Peyer's patch (tissue), 4 donors: ENCODE results near the gene PLPP3. TPM values are rescaled to one million over a fixed set of nuclear protein-coding genes. Genes with fewer than 3 reads are reported as not detected.
"Not testable (repeated sequence)": the region's sequence is repeated elsewhere in the genome, so short reads cannot be mapped to it uniquely, and the experiment has no call there.

ENCODE experiments used
- DNase-seq, 3 donors: peaks; one replicate each; pipeline ENCODE4 v3.0.0-alpha.2; 2017 to 2019
- H3K27ac ChIP-seq, 4 donors: fragments of 200-600 bp; sonication (generic); one replicate each; pipeline ENCODE4 v1.5.1; 2016 to 2019
- H3K27me3 ChIP-seq, 2 donors: fragments of 200-600 bp; sonication (generic); one replicate each; pipeline ENCODE4 v1.5.1; 2019
- H3K36me3 ChIP-seq, 3 donors: fragments of 200-600 bp; sonication (generic); one replicate each; pipeline ENCODE4 v1.5.1; 2016 to 2019
- H3K4me1 ChIP-seq, 4 donors: fragments of 200-600 bp; sonication (generic); one replicate each; pipeline ENCODE4 v1.5.1; 2016 to 2019
- H3K4me3 ChIP-seq, 4 donors: fragments of 200-600 bp; sonication (generic); 1 replicate in 3 of 4; 2 replicates in 1 of 4; pipeline ENCODE4 v1.5.1; 2016 to 2019; ENCODE audit warnings: mild to moderate bottlenecking in 1 of 4
- H3K9me3 ChIP-seq, 4 donors: fragments of 200-600 bp; sonication (generic); one replicate each; pipeline ENCODE4 v1.5.1; 2016 to 2019; ENCODE audit warnings: mild to moderate bottlenecking in 1 of 4
- POLR2A ChIP-seq, 2 donors: fragments of 450-650 bp; IDR thresholded peaks; one replicate each; pipeline ENCODE4 v1.5.1; 2017; ENCODE audit warnings: antibody characterized with exemption in 2 of 2, mild to moderate bottlenecking in 2 of 2, moderate library complexity in 2 of 2
- total RNA-seq, 4 donors: library from RNA; depleted of rRNA; stranded (reverse); fragments of >200 nt; gene quantifications; one replicate each; pipeline ENCODE4 v1.1.0, GENCODE V29; 2016
- TF ChIP-seq, protein P1 (sequence below), 6 experiments: fragments of 450-650 bp in 4 of 6; fragments of 200-600 bp in 2 of 6; sonication (generic) in 1 of 6; IDR thresholded peaks; one replicate each; pipeline ENCODE4 v1.5.1; 2017 to 2019; ENCODE audit warnings: antibody characterized with exemption in 6 of 6, mild to moderate bottlenecking in 3 of 6, moderate library complexity in 1 of 6

The PLPP3 gene
- total RNA-seq, 4 donors from 2014 or later = 27.0 to 63.7 (median 37.6) TPM

DNA sequence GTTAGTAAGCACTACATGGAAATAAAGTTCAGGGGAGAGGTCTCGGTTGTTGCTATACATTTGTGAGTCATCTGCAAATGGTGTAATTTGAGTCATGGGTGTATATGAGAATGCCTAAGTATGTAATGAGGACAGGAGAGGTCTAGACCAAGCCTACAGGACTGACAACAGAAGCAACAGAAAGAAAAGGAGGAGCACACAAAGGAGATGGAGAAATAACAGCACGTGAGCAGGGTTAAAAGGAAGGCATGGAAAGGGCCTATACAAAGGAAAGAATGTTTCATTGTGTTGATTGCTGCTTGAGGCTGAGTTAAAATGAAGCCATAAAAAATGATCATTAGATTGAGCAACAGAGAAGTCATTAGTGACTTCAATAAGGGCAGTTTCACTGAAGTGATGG lies 37.8 kb upstream of the PLPP3 start:
- Histone ChIP-seq H3K36me3 (no peaks in the 10 kb centered on the region), H3K27me3 (no peaks in the 10 kb centered on the region), H3K9me3 (no peaks in the 10 kb centered on the region), H3K4me3 (no peak overlapping the region), H3K4me1 (no peaks in the 10 kb centered on the region), H3K27ac (no peak overlapping the region)
- no peak for TF ChIP-seq POLR2A (IDR thresholded peaks at IDR 0.05)
- no peak for DNase-seq

DNA sequence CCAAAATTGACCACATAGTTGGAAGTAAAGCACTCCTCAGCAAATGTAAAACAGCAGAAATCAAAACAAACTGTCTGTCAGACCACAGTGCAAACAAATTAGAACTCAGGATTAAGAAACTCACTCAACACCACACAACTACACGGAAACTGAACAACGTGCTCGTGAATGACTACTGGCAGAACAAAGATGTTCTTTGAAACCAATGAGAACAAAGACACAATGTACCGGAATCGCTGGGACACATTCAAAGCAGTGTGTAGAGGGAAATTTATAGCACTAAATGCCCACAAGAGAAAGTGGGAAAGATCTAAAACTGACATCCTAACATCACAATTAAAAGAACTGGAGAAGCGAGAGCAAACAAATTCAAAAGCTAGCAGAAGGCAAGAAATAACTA lies 31.4 kb upstream of the PLPP3 start:
- H3K9me3 ChIP-seq, DNase-seq, H3K27me3 ChIP-seq, H3K27ac ChIP-seq, H3K4me1 ChIP-seq, H3K4me3 ChIP-seq, H3K36me3 ChIP-seq: not testable (repeated sequence)

DNA sequence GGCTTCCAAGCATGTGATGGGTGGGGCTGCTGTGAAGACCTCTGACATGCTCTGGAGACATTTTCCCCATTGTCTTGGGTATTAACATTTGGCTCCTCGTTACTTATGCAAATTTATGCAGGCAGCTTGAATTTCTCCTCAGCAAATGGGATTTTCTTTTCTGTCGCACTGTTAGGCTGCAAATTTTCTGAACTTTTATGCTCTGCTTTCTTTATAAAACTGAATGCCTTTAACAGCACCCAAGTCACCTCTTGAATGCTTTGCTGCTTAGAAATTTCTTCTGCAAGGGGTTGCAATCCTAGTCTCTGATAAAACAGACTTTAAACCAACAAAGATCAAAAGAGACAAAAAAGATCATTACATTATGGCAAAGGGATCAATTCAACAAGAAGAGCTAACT lies 30.7 kb upstream of the PLPP3 start:
- not testable (repeated sequence) for H3K36me3 ChIP-seq, H3K4me3 ChIP-seq, DNase-seq

DNA sequence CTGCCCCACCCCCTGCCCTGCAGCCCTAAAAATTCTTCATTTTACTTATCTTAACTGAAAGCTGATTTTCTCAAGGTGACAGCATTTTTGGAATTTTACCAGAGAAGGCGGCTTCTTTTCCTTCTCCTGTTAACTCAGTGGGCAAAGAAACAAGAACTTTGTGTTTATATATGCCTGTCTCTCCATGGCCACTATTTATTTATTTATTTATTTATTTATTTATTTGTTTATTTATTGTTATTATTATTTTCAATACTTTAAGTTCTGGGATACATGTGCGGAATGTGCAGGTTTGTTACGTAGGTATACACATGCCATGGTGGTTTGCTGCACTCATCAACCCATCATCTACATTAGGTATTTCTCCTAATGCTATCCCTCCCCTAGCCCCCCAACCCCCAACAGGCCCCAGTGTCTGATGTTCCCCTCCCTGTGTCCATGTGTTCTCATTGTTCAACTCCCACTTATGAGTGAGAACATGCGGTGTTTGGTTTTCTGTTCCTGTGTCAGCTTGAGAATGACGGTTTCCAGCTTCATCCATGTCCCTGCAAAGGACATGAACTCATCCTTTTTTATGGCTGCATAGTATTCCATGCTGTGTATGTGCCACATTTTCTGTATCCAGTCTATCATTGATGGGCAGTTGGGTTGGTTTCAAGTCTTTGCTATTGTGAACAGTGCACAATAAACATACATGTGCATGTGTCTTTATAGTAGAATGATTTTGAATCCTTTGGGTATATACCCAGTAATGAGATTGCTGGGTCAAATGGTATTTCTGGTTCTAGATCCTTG lies 16.2 kb upstream of the PLPP3 start:
- not testable (repeated sequence) for H3K27me3 ChIP-seq, H3K4me3 ChIP-seq, H3K4me1 ChIP-seq, H3K9me3 ChIP-seq, DNase-seq, H3K36me3 ChIP-seq, H3K27ac ChIP-seq

More for the DNA sequence above, 30.7 kb upstream of the PLPP3 start:
- not testable (repeated sequence) for H3K27ac ChIP-seq, H3K9me3 ChIP-seq, H3K4me1 ChIP-seq, H3K27me3 ChIP-seq

DNA sequence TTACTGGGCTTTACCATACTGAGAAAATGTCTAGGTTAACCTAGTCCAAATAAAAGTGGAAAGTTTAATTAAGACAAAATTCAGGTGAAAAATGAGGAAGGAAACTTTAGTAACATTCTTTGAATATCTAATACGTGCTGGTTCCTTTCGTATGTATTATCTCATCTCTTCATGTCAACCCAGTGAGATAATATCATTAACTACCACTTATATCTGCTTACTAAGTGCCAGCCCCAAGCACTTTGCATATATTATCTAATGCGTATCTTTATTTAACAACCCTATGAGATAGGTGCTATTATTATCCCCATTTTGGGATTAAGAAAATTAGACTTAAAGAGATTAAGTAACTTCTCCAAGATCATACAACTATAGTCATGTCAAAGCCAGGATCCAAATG lies 12.5 kb upstream of the PLPP3 start:
- no peaks in the 10 kb centered on the region for H3K4me1 ChIP-seq
- no peaks in the 10 kb centered on the region for H3K27me3 ChIP-seq
- H3K36me3 ChIP-seq = no peaks in the 10 kb centered on the region
- H3K4me3 ChIP-seq = no peak overlapping the region
- DNase-seq = no peak
- no peak for TF ChIP-seq POLR2A (IDR thresholded peaks at IDR 0.05)
- TF ChIP-seq, protein P1, sequence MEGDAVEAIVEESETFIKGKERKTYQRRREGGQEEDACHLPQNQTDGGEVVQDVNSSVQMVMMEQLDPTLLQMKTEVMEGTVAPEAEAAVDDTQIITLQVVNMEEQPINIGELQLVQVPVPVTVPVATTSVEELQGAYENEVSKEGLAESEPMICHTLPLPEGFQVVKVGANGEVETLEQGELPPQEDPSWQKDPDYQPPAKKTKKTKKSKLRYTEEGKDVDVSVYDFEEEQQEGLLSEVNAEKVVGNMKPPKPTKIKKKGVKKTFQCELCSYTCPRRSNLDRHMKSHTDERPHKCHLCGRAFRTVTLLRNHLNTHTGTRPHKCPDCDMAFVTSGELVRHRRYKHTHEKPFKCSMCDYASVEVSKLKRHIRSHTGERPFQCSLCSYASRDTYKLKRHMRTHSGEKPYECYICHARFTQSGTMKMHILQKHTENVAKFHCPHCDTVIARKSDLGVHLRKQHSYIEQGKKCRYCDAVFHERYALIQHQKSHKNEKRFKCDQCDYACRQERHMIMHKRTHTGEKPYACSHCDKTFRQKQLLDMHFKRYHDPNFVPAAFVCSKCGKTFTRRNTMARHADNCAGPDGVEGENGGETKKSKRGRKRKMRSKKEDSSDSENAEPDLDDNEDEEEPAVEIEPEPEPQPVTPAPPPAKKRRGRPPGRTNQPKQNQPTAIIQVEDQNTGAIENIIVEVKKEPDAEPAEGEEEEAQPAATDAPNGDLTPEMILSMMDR (IDR thresholded peaks at IDR 0.05) = no peak
- no peaks in the 10 kb centered on the region for H3K9me3 ChIP-seq
- H3K27ac ChIP-seq = no peak overlapping the region

DNA sequence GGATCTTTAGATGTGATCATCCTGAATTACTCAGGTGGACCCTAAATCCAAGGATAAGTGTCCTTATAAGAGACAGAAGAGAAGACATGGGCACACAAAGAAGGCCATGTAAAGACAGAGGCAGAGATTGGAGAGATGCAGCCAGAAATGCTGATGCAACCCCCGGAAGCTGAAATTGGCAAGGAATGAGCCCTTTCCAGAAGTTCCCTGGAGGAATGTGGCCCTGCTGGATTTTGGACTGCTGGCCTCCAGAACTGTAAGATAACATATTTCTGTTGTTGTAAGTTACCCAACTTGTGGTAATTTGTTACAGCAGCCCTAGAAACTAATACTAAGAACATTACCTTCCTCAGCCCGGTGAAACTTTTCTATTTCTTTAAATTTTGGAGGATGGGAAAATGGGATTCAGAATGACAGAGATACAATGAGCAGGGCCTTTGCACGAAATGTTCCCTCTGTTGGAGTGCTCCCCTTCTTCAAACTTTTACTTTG lies 11.2 kb upstream of the PLPP3 start:
- Histone ChIP-seq H3K36me3 (no peaks in the 10 kb centered on the region), H3K9me3 (no peaks in the 10 kb centered on the region), H3K27ac (no peak overlapping the region), H3K27me3 (no peaks in the 10 kb centered on the region), H3K4me3 (no peak overlapping the region), H3K4me1 (no peaks in the 10 kb centered on the region)
- no peak for TF ChIP-seq POLR2A (IDR thresholded peaks at IDR 0.05)
- TF ChIP-seq, protein P1 (IDR thresholded peaks at IDR 0.05) = no peak
- DNase-seq = no peak

DNA sequence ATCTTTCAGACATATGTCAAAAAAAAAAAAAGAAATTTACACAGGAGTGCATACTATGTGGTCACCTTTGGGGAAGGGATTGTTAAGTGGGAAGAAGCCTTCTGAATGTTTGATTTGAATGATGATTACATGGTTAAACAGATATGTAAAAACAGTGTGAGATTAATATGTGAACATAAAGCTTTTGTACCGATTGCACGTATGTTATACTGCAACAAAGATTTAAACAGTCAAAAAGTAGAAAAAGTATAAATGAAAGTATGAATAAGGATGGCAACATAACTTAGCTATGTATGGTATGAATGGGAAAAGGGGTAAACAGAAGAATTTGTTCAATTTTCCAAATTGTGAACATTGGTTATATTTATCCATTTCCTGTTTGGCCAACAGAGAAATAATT lies 10.0 kb upstream of the PLPP3 start:
- Histone ChIP-seq H3K9me3 (no peaks in the 10 kb centered on the region), H3K4me1 (no peaks in the 10 kb centered on the region), H3K4me3 (no peak overlapping the region), H3K27ac (no peak overlapping the region), H3K36me3 (no peaks in the 10 kb centered on the region), H3K27me3 (no peaks in the 10 kb centered on the region)
- no peak for DNase-seq
- TF ChIP-seq, protein P1 (IDR thresholded peaks at IDR 0.05) = no peak
- no peak for TF ChIP-seq POLR2A (IDR thresholded peaks at IDR 0.05)

DNA sequence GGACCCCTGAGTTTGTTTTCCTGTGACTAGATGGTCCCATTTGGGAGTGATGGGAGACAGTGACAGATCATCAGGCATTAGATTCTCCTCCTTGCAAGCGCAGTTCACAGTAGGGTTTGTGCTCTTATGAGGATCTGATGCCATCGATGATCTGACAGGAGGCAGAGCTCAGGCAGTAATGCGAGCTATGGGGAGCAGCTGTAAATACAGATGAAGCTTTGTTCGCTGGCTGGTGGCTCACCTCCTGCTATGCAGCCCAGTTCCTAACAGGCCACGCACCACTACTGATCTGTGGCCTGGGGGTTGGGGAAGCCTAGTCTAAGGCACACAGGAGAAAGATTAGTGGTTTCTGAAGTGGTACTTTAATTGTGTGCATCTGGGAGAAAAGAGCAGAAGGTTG lies 7.1 kb upstream of the PLPP3 start:
- H3K9me3 ChIP-seq = no peaks in the 10 kb centered on the region
- no peak overlapping the region for H3K27ac ChIP-seq
- H3K36me3 ChIP-seq = no peaks in the 10 kb centered on the region
- TF ChIP-seq, protein P1 (IDR thresholded peaks at IDR 0.05) = no peak
- TF ChIP-seq POLR2A (IDR thresholded peaks at IDR 0.05) = no peak
- no peak overlapping the region for H3K4me3 ChIP-seq
- H3K27me3 ChIP-seq = no peaks in the 10 kb centered on the region
- H3K4me1 ChIP-seq = no peaks in the 10 kb centered on the region
- no peak for DNase-seq
